ENCODE results near the gene CD52.

DNA sequence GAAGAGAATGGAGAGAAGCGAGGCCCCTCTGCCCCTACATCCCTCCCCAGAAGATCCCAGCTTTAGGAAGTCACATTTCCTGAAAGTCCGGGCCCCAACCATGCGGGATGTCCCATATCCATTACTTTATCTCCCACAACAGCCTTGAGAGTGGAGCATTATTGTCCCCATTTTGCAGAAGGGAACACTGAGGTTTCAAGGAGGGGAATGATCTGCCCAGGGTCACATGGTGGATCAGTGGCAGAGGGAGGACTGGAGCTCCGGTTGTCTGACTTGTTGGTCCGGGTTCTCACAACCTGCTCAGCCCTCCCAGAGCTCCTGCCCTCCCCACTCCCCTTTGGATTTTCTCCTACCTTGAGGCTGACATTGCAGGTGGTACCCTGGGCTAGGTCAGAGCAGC, 38.3 kb downstream of the CD52 start:
- TF ChIP-seq EZH2 (IDR thresholded peaks at IDR 0.05; ENCODE audit: borderline replicate concordance, low read depth, low read length, severe bottlenecking) (no peak), CTCF (IDR thresholded peaks at IDR 0.05; ENCODE audit: extremely low read depth in 1 of 2, insufficient read depth in 1 of 2, low read depth in 1 of 2, low read length in 2 of 2) (no peak), MAX (IDR thresholded peaks at IDR 0.05; ENCODE audit: insufficient read depth, insufficient read length) (no peak), POLR2AphosphoS5 (IDR thresholded peaks at IDR 0.05; ENCODE audit: insufficient read depth, low read depth, low read length) (no peak), POLR2A (IDR thresholded peaks at IDR 0.05; ENCODE audit: low read depth, low read length) (no peak)
